Mesenchymal stem cell (in vitro differentiated cells and primary cell): Measurements from ENCODE around the gene CAMKMT.

ENCODE experiments used
- DNase-seq: peaks from one replicate; pipeline ENCODE4 v3.0.0-alpha.2; 2013
- H2AFZ ChIP-seq: one replicate; pipeline ENCODE4 v1.6.1; 2013; ENCODE audit warnings: low read depth, mild to moderate bottlenecking, control low read depth, inconsistent platforms, low read length, moderate library complexity
- H2AK5ac ChIP-seq: 2 replicates; pipeline ENCODE4 v1.6.1; 2013; ENCODE audit warnings: low read length, moderate library complexity, mild to moderate bottlenecking, inconsistent platforms; ENCODE audit not compliant: severe bottlenecking
- H2BK120ac ChIP-seq: one replicate; pipeline ENCODE4 v1.6.1; 2013; ENCODE audit warnings: low read depth, mild to moderate bottlenecking, inconsistent platforms, low read length, moderate library complexity
- H2BK12ac ChIP-seq, 2 experiments: one replicate each; pipeline ENCODE4 v1.6.1; 2013; ENCODE audit warnings: inconsistent platforms in 2 of 2, low read length in 2 of 2, mild to moderate bottlenecking in 2 of 2, moderate library complexity in 2 of 2, control low read depth in 1 of 2
- H2BK15ac ChIP-seq: one replicate; pipeline ENCODE4 v1.6.1; 2013; ENCODE audit warnings: mild to moderate bottlenecking, low read depth, inconsistent platforms; ENCODE audit not compliant: poor library complexity, severe bottlenecking
- H2BK5ac ChIP-seq: 2 replicates; pipeline ENCODE4 v1.6.1; 2013; ENCODE audit warnings: low read depth, mild to moderate bottlenecking, low read length, control low read depth, inconsistent platforms; ENCODE audit not compliant: poor library complexity, severe bottlenecking
- H3K14ac ChIP-seq, 2 experiments: one replicate each; pipeline ENCODE4 v1.6.1; 2013; ENCODE audit warnings: inconsistent platforms in 2 of 2, low read length in 2 of 2, control low read depth in 1 of 2, mild to moderate bottlenecking in 1 of 2, moderate library complexity in 1 of 2
- H3K18ac ChIP-seq, 2 experiments: one replicate each; pipeline ENCODE4 v1.6.1; 2013; ENCODE audit warnings: inconsistent platforms in 2 of 2, low read length in 2 of 2, control low read depth in 1 of 2, low read depth in 1 of 2, mild to moderate bottlenecking in 1 of 2
- H3K23ac ChIP-seq, 2 experiments: one replicate each; pipeline ENCODE4 v1.6.1; 2013; ENCODE audit warnings: inconsistent platforms in 2 of 2, low read length in 2 of 2, mild to moderate bottlenecking in 2 of 2, moderate library complexity in 2 of 2, control low read depth in 1 of 2
- H3K27ac ChIP-seq: 2 replicates; pipeline ENCODE4 v1.5.1; 2013; ENCODE audit warnings: mild to moderate bottlenecking, moderate library complexity, low read length, control low read depth, inconsistent platforms; ENCODE audit not compliant: poor library complexity, severe bottlenecking
- H3K27me3 ChIP-seq, 2 experiments: 2 replicates each; pipeline versions ENCODE4 v1.6.1 to v1.7.0; 2013; ENCODE audit warnings: low read length in 2 of 2, mild to moderate bottlenecking in 2 of 2, moderate library complexity in 2 of 2, control low read depth in 1 of 2, inconsistent platforms in 1 of 2; ENCODE audit not compliant: control insufficient read depth in 1 of 2, insufficient read depth in 1 of 2
- H3K36me3 ChIP-seq, 2 experiments: 2 replicates each; pipeline versions ENCODE4 v1.6.1 to v1.7.0; 2013; ENCODE audit warnings: low read length in 2 of 2, control low read depth in 1 of 2, inconsistent platforms in 1 of 2, low read depth in 1 of 2, mild to moderate bottlenecking in 1 of 2; ENCODE audit not compliant: insufficient read depth in 2 of 2, control insufficient read depth in 1 of 2
- H3K4ac ChIP-seq, 2 experiments: one replicate each; pipeline ENCODE4 v1.6.1; 2013; ENCODE audit warnings: inconsistent platforms in 2 of 2, low read length in 2 of 2, mild to moderate bottlenecking in 2 of 2, moderate library complexity in 2 of 2, control low read depth in 1 of 2, low read depth in 1 of 2
- H3K4me1 ChIP-seq: 2 replicates; pipeline ENCODE4 v1.6.1; 2013; ENCODE audit warnings: low read depth, low read length, control low read depth; ENCODE audit not compliant: control insufficient read depth, insufficient read depth
- H3K4me2 ChIP-seq: 2 replicates; pipeline ENCODE4 v1.6.1; 2013; ENCODE audit warnings: low read length, mild to moderate bottlenecking, inconsistent platforms; ENCODE audit not compliant: poor library complexity, severe bottlenecking
- H3K4me3 ChIP-seq, 2 experiments: 2 replicates each; pipeline versions ENCODE4 v1.5.1 to v1.7.0; 2013; ENCODE audit warnings: low read length in 2 of 2, mild to moderate bottlenecking in 2 of 2, control low read depth in 1 of 2, low read depth in 1 of 2; ENCODE audit not compliant: insufficient read depth in 1 of 2
- H3K79me1 ChIP-seq: replicated peaks from 2 replicates; pipeline ENCODE4 v1.6.1; 2013; ENCODE audit warnings: mild to moderate bottlenecking, control low read depth, low read length, inconsistent platforms; ENCODE audit not compliant: poor library complexity, severe bottlenecking
- H3K9ac ChIP-seq: 2 replicates; pipeline ENCODE4 v1.7.0; 2013; ENCODE audit warnings: mild to moderate bottlenecking, low read length, moderate library complexity
- H3K9me3 ChIP-seq: 2 replicates; pipeline ENCODE4 v1.7.0; 2013; ENCODE audit warnings: mild to moderate bottlenecking, low read length; ENCODE audit not compliant: control insufficient read depth
- H4K8ac ChIP-seq: one replicate; pipeline ENCODE4 v1.6.1; 2013; ENCODE audit warnings: inconsistent platforms, mild to moderate bottlenecking, low read length, moderate library complexity
- H4K91ac ChIP-seq: one replicate; pipeline ENCODE4 v1.6.1; 2013; ENCODE audit warnings: mild to moderate bottlenecking, low read length, inconsistent platforms
- WGBS: methylation state at CpG from one replicate; pipeline ENCODE4 v1.1.7; 2013; ENCODE audit warnings: mixed read lengths; 5-methylcytosine and 5-hydroxymethylcytosine counted together

Gene CAMKMT

GRCh38 chr2:44389895-44390294 is 28.1 kb downstream of the CAMKMT start:
- no peak overlapping the region for H2AK5ac ChIP-seq
- peak; percentile 2 for DNase-seq
- H3K79me1 ChIP-seq = peaks cover 17% of the 10 kb centered on the region
- no peaks in the 10 kb centered on the region for H3K36me3 ChIP-seq
- WGBS = no CpG with 5 or more reads among the region's 1 CpG
- no peak overlapping the region for H3K4ac ChIP-seq
- peaks cover 3% of the 10 kb centered on the region for H3K9me3 ChIP-seq
- no peak overlapping the region for H2BK120ac ChIP-seq
- H2BK15ac ChIP-seq = no peak overlapping the region
- no peak overlapping the region for H4K8ac ChIP-seq
- no peak overlapping the region for H2AFZ ChIP-seq
- H3K9ac ChIP-seq = no peak overlapping the region
- no peak overlapping the region for H2BK12ac ChIP-seq
- no peaks in the 10 kb centered on the region for H3K27me3 ChIP-seq
- H3K4me3 ChIP-seq = no peak overlapping the region
- no peak overlapping the region for H2BK5ac ChIP-seq
- no peaks in the 10 kb centered on the region for H3K4me1 ChIP-seq
- H4K91ac ChIP-seq = no peak overlapping the region
- no peak overlapping the region for H3K27ac ChIP-seq
- H3K14ac ChIP-seq = no peak overlapping the region
- H3K23ac ChIP-seq = no peak overlapping the region
- no peak overlapping the region for H3K18ac ChIP-seq
- no peak overlapping the region for H3K4me2 ChIP-seq

GRCh38 chr2:44392338-44392943 is 30.7 kb downstream of the CAMKMT start:
- H3K4ac ChIP-seq = no peak overlapping the region

GRCh38 chr2:44397447-44398175 is 35.9 kb downstream of the CAMKMT start:
- no peak for DNase-seq
- Histone ChIP-seq H3K9ac (peak overlapping the region; percentile 81), H3K4me3 (peak overlapping the region in 1 of 2 experiments; percentile 73), H3K4me1 (no peaks in the 10 kb centered on the region), H4K91ac (no peak overlapping the region), H3K4ac (no peak overlapping the region), H2AFZ (no peak overlapping the region), H2BK15ac (no peak overlapping the region), H2BK120ac (no peak overlapping the region), H3K9me3 (no peaks in the 10 kb centered on the region), H3K4me2 (no peak overlapping the region), H3K14ac (no peak overlapping the region), H3K36me3 (no peaks in the 10 kb centered on the region), H2BK5ac (no peak overlapping the region), H2BK12ac (no peak overlapping the region), H3K27me3 (no peaks in the 10 kb centered on the region), H3K27ac (no peak overlapping the region), H3K18ac (no peak overlapping the region), H2AK5ac (no peak overlapping the region), H4K8ac (no peak overlapping the region), H3K79me1 (peaks cover 6% of the 10 kb centered on the region), H3K23ac (no peak overlapping the region)
- 89% methylated on average over 3 of the region's 7 CpGs for WGBS

More at GRCh38 chr2:44392338-44392943, 30.7 kb downstream of the CAMKMT start:
- no peak overlapping the region for H4K91ac ChIP-seq
- no peak overlapping the region for H3K9ac ChIP-seq
- H3K4me2 ChIP-seq = no peak overlapping the region
- no peak overlapping the region for H4K8ac ChIP-seq
- no peak overlapping the region for H2BK15ac ChIP-seq
- no peak overlapping the region for H3K18ac ChIP-seq
- no peak overlapping the region for H2BK120ac ChIP-seq
- no CpG with 5 or more reads among the region's 3 CpGs for WGBS
- peak; percentile 45 for DNase-seq
- H3K9me3 ChIP-seq = no peaks in the 10 kb centered on the region
- no peaks in the 10 kb centered on the region for H3K36me3 ChIP-seq
- H3K27ac ChIP-seq = no peak overlapping the region
- H2AK5ac ChIP-seq = no peak overlapping the region
- no peak overlapping the region for H3K4me3 ChIP-seq
- H3K27me3 ChIP-seq = no peaks in the 10 kb centered on the region
- no peak overlapping the region for H2BK5ac ChIP-seq
- no peak overlapping the region for H2AFZ ChIP-seq
- no peaks in the 10 kb centered on the region for H3K4me1 ChIP-seq
- H3K79me1 ChIP-seq = peaks cover 18% of the 10 kb centered on the region
- H2BK12ac ChIP-seq = no peak overlapping the region
- H3K14ac ChIP-seq = no peak overlapping the region
- no peak overlapping the region for H3K23ac ChIP-seq

- H3K9me3 ChIP-seq = no peaks in the 10 kb centered on the region
- H2BK15ac ChIP-seq = no peak overlapping the region
- no peak overlapping the region for H2BK5ac ChIP-seq
- no peak overlapping the region for H3K4me2 ChIP-seq
- no peak overlapping the region for H3K27ac ChIP-seq
- H3K79me1 ChIP-seq = peaks cover 6% of the 10 kb centered on the region
- peak overlapping the region in 1 of 2 experiments; percentile 73 for H3K4me3 ChIP-seq
- WGBS = 84% methylated on average over 3 of the region's 6 CpGs
- peak overlapping the region; percentile 81 for H3K9ac ChIP-seq
- H2BK12ac ChIP-seq = no peak overlapping the region
- H3K23ac ChIP-seq = no peak overlapping the region
- DNase-seq = no peak
- H3K14ac ChIP-seq = no peak overlapping the region
- no peak overlapping the region for H4K91ac ChIP-seq
- no peak overlapping the region for H4K8ac ChIP-seq
- no peak overlapping the region for H3K4ac ChIP-seq
- no peak overlapping the region for H2AFZ ChIP-seq
- H3K18ac ChIP-seq = no peak overlapping the region
- no peak overlapping the region for H2BK120ac ChIP-seq
- no peaks in the 10 kb centered on the region for H3K27me3 ChIP-seq
- H3K4me1 ChIP-seq = no peaks in the 10 kb centered on the region
- no peaks in the 10 kb centered on the region for H3K36me3 ChIP-seq
- no peak overlapping the region for H2AK5ac ChIP-seq
Measured at GRCh38 chr2:44398243-44398897, 36.6 kb downstream of the CAMKMT start.
